Kidney (tissue), 14 donors: ENCODE data around the gene APP. TPM values are rescaled to one million over a fixed set of nuclear protein-coding genes. Genes with fewer than 3 reads are reported as not detected.

Source experiments
- DNase-seq, 5 donors: peaks; one replicate each; pipeline ENCODE4 v3.0.0-alpha.2; 2013 to 2020
- FAIRE-seq: peaks from 2 replicates; lab custom pipeline; 2012; peaks lifted over from hg19 to GRCh38; lab: Jason Lieb, UNC
- H3K27ac ChIP-seq, 2 donors: one replicate each; pipeline ENCODE4 v1.7.0; 2013; ENCODE audit warnings: low read depth in 2 of 2, low read length in 2 of 2, inconsistent platforms in 1 of 2
- H3K27me3 ChIP-seq: one replicate; pipeline ENCODE4 v1.7.1; 2013; ENCODE audit warnings: low read length, inconsistent platforms; ENCODE audit not compliant: control insufficient read depth, insufficient read depth
- H3K36me3 ChIP-seq, 3 donors: one replicate each; pipeline versions ENCODE4 v1.7.0 to v1.7.1; 2013; ENCODE audit warnings: low read length in 3 of 3, control low read depth in 1 of 3, inconsistent platforms in 1 of 3; ENCODE audit not compliant: insufficient read depth in 3 of 3, control insufficient read depth in 2 of 3
- H3K4me1 ChIP-seq, 3 donors: one replicate each; pipeline versions ENCODE4 v1.7.0 to v1.7.1; 2013; ENCODE audit warnings: low read length in 3 of 3, inconsistent platforms in 1 of 3, low read depth in 1 of 3; ENCODE audit not compliant: control insufficient read depth in 2 of 3, insufficient read depth in 2 of 3
- H3K4me3 ChIP-seq, 3 donors: one replicate each; pipeline versions ENCODE4 v1.7.0 to v1.8.1; 2013; ENCODE audit warnings: low read length in 3 of 3, control low read depth in 1 of 3, inconsistent platforms in 1 of 3
- H3K9ac ChIP-seq, 3 donors: one replicate each; pipeline versions ENCODE4 v1.7.0 to v1.7.1; 2013; ENCODE audit warnings: low read length in 3 of 3, control low read depth in 1 of 3, inconsistent platforms in 1 of 3
- H3K9me3 ChIP-seq, 3 donors: one replicate each; pipeline versions ENCODE4 v1.7.0 to v1.7.1; 2013; ENCODE audit warnings: low read length in 3 of 3, control low read depth in 1 of 3, inconsistent platforms in 1 of 3; ENCODE audit not compliant: control insufficient read depth in 2 of 3, insufficient read depth in 1 of 3
- intact Hi-C: fragments of 100-400 bp; cut with DNase I; formaldehyde crosslinking; loops from one replicate; pipeline ENCODE4 v1.11.1; 2022
- polyA plus RNA-seq: library from polyadenylated mRNA; stranded (reverse); fragments of 350-450 nt; fragmentation: Illumina TruSeq; extraction: RNeasy Lipid Tissue Mini Kit (QIAGEN cat#74804); gene quantifications from one replicate; pipeline ENCODE4 v1.2.3, GENCODE V29; 2014; ENCODE audit warnings: low read depth, low replicate concordance; ENCODE audit not compliant: insufficient read depth
- total RNA-seq: library from RNA; stranded (reverse); fragmentation: NEBNext Ultra II Directional; extraction: Animal tissue kit (Norgen Biotek cat#: 25700); gene quantifications from one replicate; pipeline ENCODE4 v1.2.1, GENCODE V29; 2021
- TF ChIP-seq, protein P1 (sequence below): IDR thresholded peaks from 3 replicates; pipeline ENCODE4 v1.5.1; 2012; ENCODE audit warnings: mild to moderate bottlenecking, moderate library complexity, borderline replicate concordance; ENCODE audit not compliant: insufficient read depth; ENCODE audit errors: extremely low read depth
- donor health status: control.
- donor health status: control.
- donor health status: control.
- donor health status: control.
- donor health status: control.
- donor health status: DM: yes; HTN: yes; CAD: no.
- donor health status: Normal renal cell carcinoma (clear cell type).

Gene APP
- total and polyA plus RNA-seq, 2 donors from 2014 or later = 472 to 1,303 TPM

DNA sequence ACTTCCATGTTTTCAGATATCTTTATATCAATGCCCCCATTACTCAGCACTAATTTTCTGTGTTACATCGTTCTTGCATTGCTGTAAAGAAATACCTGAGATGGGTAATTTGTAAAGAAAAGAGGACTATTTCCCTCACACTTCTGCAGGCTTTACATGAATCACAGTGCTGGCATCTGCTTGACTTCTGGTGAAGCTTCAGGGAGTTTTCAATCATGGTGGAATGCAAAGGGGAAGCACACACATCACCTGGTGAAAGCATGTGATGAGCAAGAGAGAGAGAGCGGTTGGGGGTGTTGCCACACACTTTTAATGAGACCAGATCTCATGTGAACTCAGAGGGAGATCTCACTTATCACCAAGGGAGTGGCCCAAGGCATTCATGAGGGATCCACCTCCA, 14.9 kb upstream of the APP start:
- Histone ChIP-seq H3K4me1 (no peaks in the 10 kb centered on the region), H3K27ac (no peak overlapping the region), H3K27me3 (no peaks in the 10 kb centered on the region), H3K9me3 (no peaks in the 10 kb centered on the region), H3K9ac (no peak overlapping the region), H3K36me3 (no peaks in the 10 kb centered on the region), H3K4me3 (no peak overlapping the region)
- DNase-seq (no peak), FAIRE-seq (no peak)
- TF ChIP-seq, protein P1, sequence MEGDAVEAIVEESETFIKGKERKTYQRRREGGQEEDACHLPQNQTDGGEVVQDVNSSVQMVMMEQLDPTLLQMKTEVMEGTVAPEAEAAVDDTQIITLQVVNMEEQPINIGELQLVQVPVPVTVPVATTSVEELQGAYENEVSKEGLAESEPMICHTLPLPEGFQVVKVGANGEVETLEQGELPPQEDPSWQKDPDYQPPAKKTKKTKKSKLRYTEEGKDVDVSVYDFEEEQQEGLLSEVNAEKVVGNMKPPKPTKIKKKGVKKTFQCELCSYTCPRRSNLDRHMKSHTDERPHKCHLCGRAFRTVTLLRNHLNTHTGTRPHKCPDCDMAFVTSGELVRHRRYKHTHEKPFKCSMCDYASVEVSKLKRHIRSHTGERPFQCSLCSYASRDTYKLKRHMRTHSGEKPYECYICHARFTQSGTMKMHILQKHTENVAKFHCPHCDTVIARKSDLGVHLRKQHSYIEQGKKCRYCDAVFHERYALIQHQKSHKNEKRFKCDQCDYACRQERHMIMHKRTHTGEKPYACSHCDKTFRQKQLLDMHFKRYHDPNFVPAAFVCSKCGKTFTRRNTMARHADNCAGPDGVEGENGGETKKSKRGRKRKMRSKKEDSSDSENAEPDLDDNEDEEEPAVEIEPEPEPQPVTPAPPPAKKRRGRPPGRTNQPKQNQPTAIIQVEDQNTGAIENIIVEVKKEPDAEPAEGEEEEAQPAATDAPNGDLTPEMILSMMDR = no peak
- intact Hi-C loops = no loop called here

DNA sequence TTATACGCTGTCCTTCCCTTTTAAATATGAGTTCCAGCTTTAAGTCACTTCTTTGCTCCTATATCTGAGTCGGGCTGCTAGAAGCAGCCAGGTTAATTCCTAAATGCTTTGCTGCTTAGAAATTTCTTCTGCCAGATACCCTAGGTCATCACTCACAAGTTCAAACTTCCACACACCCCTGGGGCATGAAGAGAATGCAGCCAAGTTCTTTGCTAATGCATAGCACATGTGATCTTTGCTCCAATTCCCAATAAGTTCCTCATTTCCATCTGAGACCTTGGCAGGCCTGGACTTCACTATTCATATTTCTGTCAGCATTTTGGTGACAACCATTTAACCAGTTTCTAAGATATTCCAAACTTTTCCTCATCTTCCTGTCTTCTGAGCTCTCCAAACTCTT, 14.5 kb upstream of the APP start:
- FAIRE-seq (no peak), DNase-seq (no peak)
- TF ChIP-seq, protein P1 = no peak
- Histone ChIP-seq H3K4me1 (no peaks in the 10 kb centered on the region), H3K4me3 (no peak overlapping the region), H3K9ac (no peak overlapping the region), H3K27me3 (no peaks in the 10 kb centered on the region), H3K9me3 (no peaks in the 10 kb centered on the region), H3K27ac (no peak overlapping the region), H3K36me3 (no peaks in the 10 kb centered on the region)
- intact Hi-C loops = no loop called here

DNA sequence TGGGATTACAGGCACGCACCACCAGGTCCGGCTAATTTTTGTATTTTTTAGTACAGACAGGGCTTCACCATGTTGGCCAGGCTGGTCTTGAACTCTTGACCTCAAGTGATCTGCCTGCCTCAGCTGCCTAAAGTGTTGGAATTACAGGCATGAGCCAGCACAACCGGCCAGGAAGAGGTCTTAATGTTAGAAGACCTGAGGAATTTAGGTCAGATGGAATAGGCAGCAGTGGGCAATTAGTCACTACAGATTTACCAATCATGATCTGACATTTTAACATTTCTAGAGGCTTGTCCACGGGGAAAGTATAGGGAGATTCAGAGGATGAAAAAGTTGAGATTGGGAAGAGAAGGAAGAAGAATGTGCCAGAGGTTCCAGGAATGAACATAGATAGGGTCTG, 8.9 kb upstream of the APP start:
- H3K9me3 ChIP-seq = no peaks in the 10 kb centered on the region
- FAIRE-seq = no peak

More for the DNA sequence above, 8.9 kb upstream of the APP start:
- no peak overlapping the region for H3K4me3 ChIP-seq
- no peaks in the 10 kb centered on the region for H3K36me3 ChIP-seq
- TF ChIP-seq, protein P1 = no peak
- no peak overlapping the region for H3K27ac ChIP-seq
- DNase-seq = no peak
- no peaks in the 10 kb centered on the region for H3K4me1 ChIP-seq
- H3K27me3 ChIP-seq = no peaks in the 10 kb centered on the region
- H3K9ac ChIP-seq = no peak overlapping the region
- intact Hi-C loops = no loop called here
